ENCODE measurements around the gene CNOT10.

- TF ChIP-seq, protein P1, sequence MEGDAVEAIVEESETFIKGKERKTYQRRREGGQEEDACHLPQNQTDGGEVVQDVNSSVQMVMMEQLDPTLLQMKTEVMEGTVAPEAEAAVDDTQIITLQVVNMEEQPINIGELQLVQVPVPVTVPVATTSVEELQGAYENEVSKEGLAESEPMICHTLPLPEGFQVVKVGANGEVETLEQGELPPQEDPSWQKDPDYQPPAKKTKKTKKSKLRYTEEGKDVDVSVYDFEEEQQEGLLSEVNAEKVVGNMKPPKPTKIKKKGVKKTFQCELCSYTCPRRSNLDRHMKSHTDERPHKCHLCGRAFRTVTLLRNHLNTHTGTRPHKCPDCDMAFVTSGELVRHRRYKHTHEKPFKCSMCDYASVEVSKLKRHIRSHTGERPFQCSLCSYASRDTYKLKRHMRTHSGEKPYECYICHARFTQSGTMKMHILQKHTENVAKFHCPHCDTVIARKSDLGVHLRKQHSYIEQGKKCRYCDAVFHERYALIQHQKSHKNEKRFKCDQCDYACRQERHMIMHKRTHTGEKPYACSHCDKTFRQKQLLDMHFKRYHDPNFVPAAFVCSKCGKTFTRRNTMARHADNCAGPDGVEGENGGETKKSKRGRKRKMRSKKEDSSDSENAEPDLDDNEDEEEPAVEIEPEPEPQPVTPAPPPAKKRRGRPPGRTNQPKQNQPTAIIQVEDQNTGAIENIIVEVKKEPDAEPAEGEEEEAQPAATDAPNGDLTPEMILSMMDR (IDR thresholded peaks at IDR 0.05; ENCODE audit: insufficient read depth, low read length, poor library complexity, severe bottlenecking), result no peak
- no peak for TF ChIP-seq EZH2phosphoT487 (conservative IDR thresholded peaks at IDR 0.05; ENCODE audit: low read length)
These were observed 58.9 kb downstream of the CNOT10 start for GRCh38 chr3:32743934-32744333.
